ENCODE measurements around the gene PLPP4. TPM values are rescaled to one million over a fixed set of nuclear protein-coding genes. Genes with fewer than 3 reads are reported as not detected.

PLPP4 gene
- total RNA-seq, 4 donors from 2014 or later, result 0.54 to 2.7 TPM; not detected in 2

DNA sequence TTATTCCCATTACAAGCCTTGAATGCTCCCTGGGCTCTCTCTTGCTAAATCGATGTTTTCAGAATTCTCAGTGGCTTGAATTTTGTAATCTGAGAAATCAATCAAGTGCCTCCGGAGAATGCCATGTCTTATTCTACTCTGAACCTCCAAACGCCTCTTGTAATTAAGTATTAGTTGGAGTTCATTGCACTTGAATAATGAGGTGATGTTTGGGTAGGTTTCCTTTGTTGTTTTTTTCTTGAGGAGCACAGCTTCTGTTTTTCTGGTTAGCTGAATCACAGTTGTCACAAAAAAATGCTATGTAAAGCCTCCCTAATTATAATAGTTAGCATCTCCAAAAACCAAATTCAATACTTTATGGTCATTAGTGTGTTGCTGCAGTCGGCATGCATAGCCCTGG, 100.3 kb downstream of the PLPP4 start:
- intact Hi-C loops (cut with DNase I), result no loop called here
- DNase-seq, result no peak
- Histone ChIP-seq H3K4me3 (replicated peaks in 1 of 3) (no peak overlapping the region), H3K9me3 (no peaks in the 10 kb centered on the region), H3K36me3 (no peaks in the 10 kb centered on the region), H3K27me3 (no peaks in the 10 kb centered on the region), H3K4me1 (peaks cover 0 to 19% of the 10 kb centered on the region in 2 donors), H3K27ac (no peak overlapping the region)
- WGBS, 2 donors, result 28 to 33% methylated on average over 4 of the region's 4 CpGs
- TF ChIP-seq, protein P1, sequence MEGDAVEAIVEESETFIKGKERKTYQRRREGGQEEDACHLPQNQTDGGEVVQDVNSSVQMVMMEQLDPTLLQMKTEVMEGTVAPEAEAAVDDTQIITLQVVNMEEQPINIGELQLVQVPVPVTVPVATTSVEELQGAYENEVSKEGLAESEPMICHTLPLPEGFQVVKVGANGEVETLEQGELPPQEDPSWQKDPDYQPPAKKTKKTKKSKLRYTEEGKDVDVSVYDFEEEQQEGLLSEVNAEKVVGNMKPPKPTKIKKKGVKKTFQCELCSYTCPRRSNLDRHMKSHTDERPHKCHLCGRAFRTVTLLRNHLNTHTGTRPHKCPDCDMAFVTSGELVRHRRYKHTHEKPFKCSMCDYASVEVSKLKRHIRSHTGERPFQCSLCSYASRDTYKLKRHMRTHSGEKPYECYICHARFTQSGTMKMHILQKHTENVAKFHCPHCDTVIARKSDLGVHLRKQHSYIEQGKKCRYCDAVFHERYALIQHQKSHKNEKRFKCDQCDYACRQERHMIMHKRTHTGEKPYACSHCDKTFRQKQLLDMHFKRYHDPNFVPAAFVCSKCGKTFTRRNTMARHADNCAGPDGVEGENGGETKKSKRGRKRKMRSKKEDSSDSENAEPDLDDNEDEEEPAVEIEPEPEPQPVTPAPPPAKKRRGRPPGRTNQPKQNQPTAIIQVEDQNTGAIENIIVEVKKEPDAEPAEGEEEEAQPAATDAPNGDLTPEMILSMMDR (IDR thresholded peaks at IDR 0.05), result no peak
- TF ChIP-seq POLR2A (IDR thresholded peaks at IDR 0.05), result no peak

DNA sequence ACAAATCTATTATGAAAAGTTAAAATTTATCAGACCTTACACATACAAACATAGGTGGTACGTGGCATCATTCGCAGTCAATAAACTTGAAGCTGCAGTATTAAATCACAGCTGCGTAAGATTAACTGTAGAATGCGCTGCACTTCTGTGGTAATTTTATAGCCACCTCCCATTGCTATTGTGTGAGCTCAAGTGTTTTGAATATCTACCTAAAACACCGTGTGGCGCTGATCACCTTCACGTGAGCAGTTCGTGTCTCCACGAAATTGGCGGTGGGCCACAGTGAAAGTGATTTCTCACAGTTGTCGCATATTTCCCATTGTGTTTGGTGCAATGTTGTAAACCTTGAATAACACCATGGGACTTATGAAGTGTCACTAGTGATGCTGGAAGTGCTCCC, 102.8 kb downstream of the PLPP4 start:
- Histone ChIP-seq H3K4me3 (replicated peaks in 1 of 3) (no peak overlapping the region), H3K36me3 (no peaks in the 10 kb centered on the region), H3K4me1 (peaks cover 0 to 19% of the 10 kb centered on the region in 2 donors), H3K27ac (no peak overlapping the region), H3K9me3 (no peaks in the 10 kb centered on the region), H3K27me3 (no peaks in the 10 kb centered on the region)
- intact Hi-C loops (cut with DNase I), result no loop called here
- WGBS, 2 donors, result 87 to 94% methylated on average over 11 of the region's 11 CpGs
- TF ChIP-seq, protein P1 (IDR thresholded peaks at IDR 0.05), result no peak
- TF ChIP-seq POLR2A (IDR thresholded peaks at IDR 0.05), result no peak
- DNase-seq, result no peak

DNA sequence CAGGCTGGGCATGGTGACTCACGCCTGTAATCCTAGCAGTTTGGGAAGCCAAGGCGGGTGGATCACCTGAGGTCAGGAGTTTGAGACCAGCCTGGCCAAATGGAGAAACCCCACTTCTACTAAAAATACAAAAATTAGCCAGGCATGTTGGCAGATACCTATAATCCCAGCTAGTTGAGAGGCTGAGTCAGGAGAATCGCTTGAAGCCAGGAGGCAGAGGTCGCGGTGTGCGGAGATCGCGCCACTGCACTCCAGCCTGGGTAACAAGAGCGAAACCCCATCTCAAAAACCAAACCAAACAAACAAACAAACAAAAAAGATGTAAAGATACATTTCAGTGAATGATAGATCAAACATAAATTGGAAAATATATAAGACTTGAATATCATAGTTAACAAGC, 105.9 kb downstream of the PLPP4 start:
- no peak for DNase-seq
- no peaks in the 10 kb centered on the region for H3K27me3 ChIP-seq
- H3K27ac ChIP-seq, result no peak overlapping the region
- H3K4me3 ChIP-seq (replicated peaks in 1 of 3), result no peak overlapping the region
- H3K4me1 ChIP-seq, result no peaks in the 10 kb centered on the region
- 94 to 95% methylated on average over 9 of the region's 9 CpGs for WGBS, 2 donors
- no peaks in the 10 kb centered on the region for H3K36me3 ChIP-seq
- TF ChIP-seq, protein P1 (IDR thresholded peaks at IDR 0.05), result no peak
- H3K9me3 ChIP-seq, result no peaks in the 10 kb centered on the region
- intact Hi-C loops (cut with DNase I), result no loop called here

DNA sequence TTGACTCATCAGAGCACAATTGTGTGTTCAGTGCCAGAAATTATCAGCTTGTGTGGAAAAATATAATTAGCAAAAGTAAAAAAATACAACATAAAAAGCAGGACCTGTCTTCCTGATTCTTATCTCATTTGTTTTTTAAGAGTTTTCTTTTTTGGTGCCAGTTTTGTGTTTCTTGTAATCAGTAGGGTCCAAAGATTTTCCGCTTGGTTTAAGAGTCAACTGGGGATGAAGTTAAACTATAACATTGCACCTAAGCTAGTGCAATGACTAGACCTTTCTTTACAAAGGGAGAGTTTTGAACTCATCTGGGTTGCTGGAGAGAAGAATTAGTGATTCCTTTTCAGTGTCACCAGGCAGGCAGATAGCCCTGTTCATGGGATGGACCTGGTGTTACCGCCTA, 113.4 kb downstream of the PLPP4 start:
- 88 to 95% methylated on average over 2 of the region's 2 CpGs for WGBS, 2 donors

DNA sequence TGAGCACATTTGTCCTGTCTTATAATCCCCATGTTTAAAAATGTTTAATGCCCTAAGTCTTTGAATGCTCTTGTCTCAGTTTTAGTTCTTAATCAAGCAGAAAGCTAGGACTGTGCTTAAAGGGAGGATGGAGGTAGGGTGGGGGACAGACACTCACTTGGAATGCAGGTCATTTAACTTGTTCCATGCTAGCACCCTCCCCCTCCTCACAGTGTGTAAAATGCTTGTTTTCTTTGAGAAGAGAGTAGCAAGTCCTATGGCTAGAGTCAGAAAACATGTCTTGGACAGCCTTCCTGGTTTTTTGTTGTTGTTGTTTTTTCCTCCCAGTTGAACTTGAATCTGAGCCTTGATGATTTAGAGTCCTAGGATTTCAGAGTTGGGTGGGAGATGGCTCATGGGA, 114.2 kb downstream of the PLPP4 start:
- H3K27me3 ChIP-seq, result no peaks in the 10 kb centered on the region
- TF ChIP-seq, protein P1 (IDR thresholded peaks at IDR 0.05), result no peak
- no peak for TF ChIP-seq POLR2A (IDR thresholded peaks at IDR 0.05)
- H3K27ac ChIP-seq, result no peak overlapping the region
- no peaks in the 10 kb centered on the region for H3K36me3 ChIP-seq
- H3K4me1 ChIP-seq, result no peaks in the 10 kb centered on the region
- DNase-seq, result no peak
- H3K4me3 ChIP-seq (replicated peaks in 1 of 3), result no peak overlapping the region
- intact Hi-C loops (cut with DNase I), result no loop called here
- H3K9me3 ChIP-seq, result no peaks in the 10 kb centered on the region

More for the DNA sequence above, 113.4 kb downstream of the PLPP4 start:
- Histone ChIP-seq H3K9me3 (no peaks in the 10 kb centered on the region), H3K27me3 (no peaks in the 10 kb centered on the region), H3K4me1 (no peaks in the 10 kb centered on the region), H3K36me3 (no peaks in the 10 kb centered on the region), H3K4me3 (replicated peaks in 1 of 3) (no peak overlapping the region), H3K27ac (no peak overlapping the region)
- DNase-seq, result no peak
- intact Hi-C loops (cut with DNase I), result no loop called here
- TF ChIP-seq, protein P1 (IDR thresholded peaks at IDR 0.05), result no peak
- no peak for TF ChIP-seq POLR2A (IDR thresholded peaks at IDR 0.05)
